H9 (cell line): Measurements from ENCODE around the gene RXFP2. TPM values are rescaled to one million over a fixed set of nuclear protein-coding genes. Genes with fewer than 3 reads are reported as not detected.

Experiments
- DNase-seq: peaks from one replicate; pipeline ENCODE4 v3.0.0-alpha.2; 2017
- H2AFZ ChIP-seq: one replicate; pipeline ENCODE4 v1.6.1; 2013; ENCODE audit warnings: mild to moderate bottlenecking, low read length, control low read depth, moderate library complexity
- H2AK5ac ChIP-seq: 2 replicates; pipeline ENCODE4 v1.6.1; 2013; ENCODE audit warnings: low read length, control low read depth, mixed read lengths; ENCODE audit not compliant: insufficient read length
- H2BK120ac ChIP-seq: one replicate; pipeline ENCODE4 v1.6.1; 2013; ENCODE audit warnings: low read depth, mild to moderate bottlenecking, low read length, control low read depth, inconsistent platforms; ENCODE audit not compliant: poor library complexity, severe bottlenecking
- H2BK12ac ChIP-seq: 2 replicates; pipeline ENCODE4 v1.6.1; 2013; ENCODE audit warnings: low read length, control low read depth, mixed read lengths, low read depth; ENCODE audit not compliant: insufficient read length
- H2BK15ac ChIP-seq: 2 replicates; pipeline ENCODE4 v1.6.1; 2013; ENCODE audit warnings: low read depth, low read length, control low read depth
- H2BK20ac ChIP-seq: one replicate; pipeline ENCODE4 v1.6.1; 2013; ENCODE audit warnings: low read depth, mild to moderate bottlenecking, low read length, control low read depth, inconsistent platforms; ENCODE audit not compliant: poor library complexity, severe bottlenecking
- H2BK5ac ChIP-seq: 2 replicates; pipeline ENCODE4 v1.6.1; 2013; ENCODE audit warnings: low read length, control low read depth, mixed read lengths; ENCODE audit not compliant: insufficient read length
- H3K14ac ChIP-seq: 2 replicates; pipeline ENCODE4 v1.6.1; 2013; ENCODE audit warnings: low read length, control low read depth; ENCODE audit not compliant: insufficient read depth
- H3K18ac ChIP-seq: 2 replicates; pipeline ENCODE4 v1.6.1; 2013; ENCODE audit warnings: low read depth, mild to moderate bottlenecking, mixed read lengths, low read length, control low read depth; ENCODE audit not compliant: insufficient read length
- H3K23ac ChIP-seq: 2 replicates; pipeline ENCODE4 v1.6.1; 2013; ENCODE audit warnings: low read length, control low read depth, mixed read lengths, low read depth; ENCODE audit not compliant: insufficient read length
- H3K23me2 ChIP-seq: 2 replicates; pipeline ENCODE4 v1.6.1; 2013; ENCODE audit warnings: low read depth, mild to moderate bottlenecking, mixed read lengths, low read length, control low read depth; ENCODE audit not compliant: insufficient read length, poor library complexity, severe bottlenecking
- H3K27ac ChIP-seq: 2 replicates; pipeline ENCODE4 v1.5.1; 2013; ENCODE audit warnings: low read length, control low read depth, mixed read lengths, low read depth; ENCODE audit not compliant: insufficient read length
- H3K27me3 ChIP-seq: 2 replicates; pipeline ENCODE4 v1.6.1; 2013; ENCODE audit warnings: low read length, control low read depth, inconsistent platforms; ENCODE audit not compliant: insufficient read depth
- H3K4ac ChIP-seq: 2 replicates; pipeline ENCODE4 v1.6.1; 2013; ENCODE audit warnings: low read depth, mild to moderate bottlenecking, control low read depth, inconsistent platforms, low read length, moderate library complexity
- H3K4me1 ChIP-seq: 2 replicates; pipeline ENCODE4 v1.6.1; 2013; ENCODE audit warnings: low read length, control low read depth, inconsistent platforms; ENCODE audit not compliant: insufficient read depth
- H3K4me2 ChIP-seq: 2 replicates; pipeline ENCODE4 v1.6.1; 2013; ENCODE audit warnings: low read length, control low read depth, mixed read lengths; ENCODE audit not compliant: insufficient read length, insufficient read depth
- H3K56ac ChIP-seq: 2 replicates; pipeline ENCODE4 v1.6.1; 2013; ENCODE audit warnings: low read depth, mild to moderate bottlenecking, mixed read lengths, low read length, control low read depth; ENCODE audit not compliant: insufficient read length
- H3K79me1 ChIP-seq: 2 replicates; pipeline ENCODE4 v1.6.1; 2013; ENCODE audit warnings: low read depth, mild to moderate bottlenecking, moderate library complexity, low read length, control low read depth, inconsistent platforms; ENCODE audit not compliant: insufficient read depth, poor library complexity, severe bottlenecking
- H3K79me2 ChIP-seq: 2 replicates; pipeline ENCODE4 v1.6.1; 2013; ENCODE audit warnings: low read length, control low read depth, inconsistent platforms; ENCODE audit not compliant: insufficient read depth
- H3K9ac ChIP-seq: 2 replicates; pipeline ENCODE4 v1.6.1; 2013; ENCODE audit warnings: low read length, control low read depth, mixed read lengths; ENCODE audit not compliant: insufficient read length; ENCODE audit errors: extremely low read depth
- H3K9me3 ChIP-seq: one replicate; pipeline ENCODE4 v1.6.1; 2013; ENCODE audit warnings: low read depth, low read length, inconsistent platforms; ENCODE audit not compliant: control insufficient read depth
- H3T11ph ChIP-seq: one replicate; pipeline ENCODE4 v1.6.1; 2013; ENCODE audit warnings: mild to moderate bottlenecking, low read length, control low read depth, inconsistent platforms
- H4K20me1 ChIP-seq: one replicate; pipeline ENCODE4 v1.6.1; 2013; ENCODE audit not compliant: control insufficient read depth, insufficient read length, insufficient read depth
- H4K5ac ChIP-seq: 2 replicates; pipeline ENCODE4 v1.6.1; 2013; ENCODE audit warnings: low read depth, mild to moderate bottlenecking, mixed read lengths, low read length, control low read depth; ENCODE audit not compliant: insufficient read length
- H4K8ac ChIP-seq: replicated peaks from 2 replicates; pipeline ENCODE4 v1.6.1; 2013; ENCODE audit warnings: low read length, control low read depth, mixed read lengths, low read depth; ENCODE audit not compliant: insufficient read length
- H4K91ac ChIP-seq: 2 replicates; pipeline ENCODE4 v1.6.1; 2013; ENCODE audit warnings: low read depth, mild to moderate bottlenecking, moderate library complexity, mixed read lengths, low read length, control low read depth; ENCODE audit not compliant: insufficient read length
- H3K27ac Mint-ChIP-seq, 3 experiments: 2 replicates in 2 of 3; 3 replicates in 1 of 3; pipeline ENCODE4 v1.8.0; 2020 to 2021; ENCODE audit warnings: mixed read lengths in 3 of 3, mild to moderate bottlenecking in 1 of 3, moderate library complexity in 1 of 3
- H3K27me3 Mint-ChIP-seq: 2 replicates; pipeline ENCODE4 v1.8.0; 2021; ENCODE audit warnings: low read depth, mild to moderate bottlenecking, moderate library complexity, mixed read lengths
- H3K36me3 Mint-ChIP-seq, 3 experiments: 2 replicates in 2 of 3; 3 replicates in 1 of 3; pipeline ENCODE4 v1.8.0; 2020 to 2021; ENCODE audit warnings: low read depth in 3 of 3, mixed read lengths in 3 of 3; ENCODE audit not compliant: insufficient read depth in 1 of 3
- H3K4me1 Mint-ChIP-seq, 2 experiments: 2 replicates each; pipeline ENCODE4 v1.8.0; 2020; ENCODE audit warnings: mixed read lengths in 2 of 2
- H3K4me3 Mint-ChIP-seq, 2 experiments: 2 replicates in 1 of 2; 3 replicates in 1 of 2; pipeline ENCODE4 v1.8.0; 2020 to 2021; ENCODE audit warnings: mild to moderate bottlenecking in 2 of 2, mixed read lengths in 2 of 2, moderate library complexity in 1 of 2
- H3K9me3 Mint-ChIP-seq, 2 experiments: 2 replicates in 1 of 2; 3 replicates in 1 of 2; pipeline ENCODE4 v1.8.0; 2020; ENCODE audit warnings: mild to moderate bottlenecking in 2 of 2, mixed read lengths in 2 of 2, moderate library complexity in 1 of 2
- WGBS: extraction: QIAGEN DNeasy Blood & Tissue Kit; methylation state at CpG from one replicate; pipeline ENCODE4 v1.1.7; 2013; ENCODE audit warnings: missing lambda C conversion rate, low lambda C conversion rate, mixed read lengths; ENCODE audit not compliant: insufficient read length; ENCODE audit errors: extremely low coverage; 5-methylcytosine and 5-hydroxymethylcytosine counted together
- total RNA-seq: library from RNA; stranded (reverse); gene quantifications from 2 replicates; pipeline ENCODE4 v1.2.1, GENCODE V29; 2021
- TF ChIP-seq, protein P1 (sequence below): fragments of 200-600 bp; sonication (generic); conservative IDR thresholded peaks from 3 replicates; pipeline ENCODE4 v1.8.0; 2021; ENCODE audit warnings: antibody characterized with exemption, mild to moderate bottlenecking

The RXFP2 gene
- total RNA-seq, 1 experiment from 2014 or later: not detected

- Mint-ChIP-seq H3K27ac (no peak overlapping the region), H3K27me3 (no peaks in the 10 kb centered on the region), H3K36me3 (no peaks in the 10 kb centered on the region), H3K4me1 (no peaks in the 10 kb centered on the region), H3K9me3 (no peaks in the 10 kb centered on the region), H3K4me3 (no peak overlapping the region)
- Histone ChIP-seq H3K23me2 (no peaks in the 10 kb centered on the region), H2BK15ac (no peak overlapping the region), H3K23ac (no peak overlapping the region), H4K20me1 (no peaks in the 10 kb centered on the region), H3K9me3 (no peaks in the 10 kb centered on the region), H2AFZ (no peak overlapping the region), H2AK5ac (no peak overlapping the region), H3T11ph (no peak overlapping the region), H2BK20ac (no peak overlapping the region), H4K91ac (no peak overlapping the region), H3K27ac (no peak overlapping the region), H3K4ac (no peak overlapping the region), H4K8ac (no peak overlapping the region), H3K27me3 (no peaks in the 10 kb centered on the region), H3K79me2 (no peaks in the 10 kb centered on the region), H3K4me1 (no peaks in the 10 kb centered on the region), H2BK120ac (no peak overlapping the region), H3K18ac (no peak overlapping the region), H3K9ac (no peak overlapping the region), H3K14ac (no peak overlapping the region), H2BK5ac (no peak overlapping the region), H3K4me2 (no peak overlapping the region), H2BK12ac (no peak overlapping the region), H4K5ac (no peak overlapping the region), H3K79me1 (no peaks in the 10 kb centered on the region), H3K56ac (no peak overlapping the region)
- TF ChIP-seq, protein P1, sequence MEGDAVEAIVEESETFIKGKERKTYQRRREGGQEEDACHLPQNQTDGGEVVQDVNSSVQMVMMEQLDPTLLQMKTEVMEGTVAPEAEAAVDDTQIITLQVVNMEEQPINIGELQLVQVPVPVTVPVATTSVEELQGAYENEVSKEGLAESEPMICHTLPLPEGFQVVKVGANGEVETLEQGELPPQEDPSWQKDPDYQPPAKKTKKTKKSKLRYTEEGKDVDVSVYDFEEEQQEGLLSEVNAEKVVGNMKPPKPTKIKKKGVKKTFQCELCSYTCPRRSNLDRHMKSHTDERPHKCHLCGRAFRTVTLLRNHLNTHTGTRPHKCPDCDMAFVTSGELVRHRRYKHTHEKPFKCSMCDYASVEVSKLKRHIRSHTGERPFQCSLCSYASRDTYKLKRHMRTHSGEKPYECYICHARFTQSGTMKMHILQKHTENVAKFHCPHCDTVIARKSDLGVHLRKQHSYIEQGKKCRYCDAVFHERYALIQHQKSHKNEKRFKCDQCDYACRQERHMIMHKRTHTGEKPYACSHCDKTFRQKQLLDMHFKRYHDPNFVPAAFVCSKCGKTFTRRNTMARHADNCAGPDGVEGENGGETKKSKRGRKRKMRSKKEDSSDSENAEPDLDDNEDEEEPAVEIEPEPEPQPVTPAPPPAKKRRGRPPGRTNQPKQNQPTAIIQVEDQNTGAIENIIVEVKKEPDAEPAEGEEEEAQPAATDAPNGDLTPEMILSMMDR: no peak
- DNase-seq: no peak
- WGBS: no CpG with 5 or more reads among the region's 2 CpGs
These were observed 5.7 kb upstream of the RXFP2 start for GRCh38 chr13:31733647-31734046.
